RCC 7860 (cell line): ENCODE results near the gene IQCM.
A peak's percentile ranks its signal among the peaks of the same experiment; 100 is the strongest.

Source experiments
- DNase-seq: peaks from one replicate; pipeline ENCODE4 v3.0.0-alpha.2; 2015; ENCODE audit warnings: low spot score
- FAIRE-seq: peaks from 2 replicates; lab custom pipeline; 2012; peaks lifted over from hg19 to GRCh38; lab: Jason Lieb, UNC

Gene IQCM

GRCh38 chr4:149713031-149713430 lies 102.6 kb downstream of the IQCM start:
- FAIRE-seq (no peak), DNase-seq (no peak)

- DNase-seq (no peak), FAIRE-seq (no peak)
Observed at GRCh38 chr4:149711593-149712365, 103.9 kb downstream of the IQCM start.

- FAIRE-seq: no peak
Observed at GRCh38 chr4:149709640-149710039, 106.0 kb downstream of the IQCM start.

GRCh38 chr4:149708513-149709130 lies 107.0 kb downstream of the IQCM start:
- FAIRE-seq (no peak), DNase-seq (no peak)

More at GRCh38 chr4:149709640-149710039, 106.0 kb downstream of the IQCM start:
- DNase-seq: no peak

GRCh38 chr4:149707862-149708261 lies 107.8 kb downstream of the IQCM start:
- FAIRE-seq (no peak), DNase-seq (no peak)

GRCh38 chr4:149706942-149707341 lies 108.7 kb downstream of the IQCM start:
- FAIRE-seq (no peak), DNase-seq (no peak)

GRCh38 chr4:149702414-149703293 lies 113.0 kb downstream of the IQCM start:
- DNase-seq (no peak), FAIRE-seq (no peak)

- FAIRE-seq (no peak), DNase-seq (no peak)
Observed at GRCh38 chr4:149701435-149702156, 114.0 kb downstream of the IQCM start.

- no peak for DNase-seq
- FAIRE-seq: no peak
Observed at GRCh38 chr4:149700272-149700671, 115.4 kb downstream of the IQCM start.

GRCh38 chr4:149699642-149700041 lies 116.0 kb downstream of the IQCM start:
- FAIRE-seq (no peak), DNase-seq (no peak)

- DNase-seq (no peak), FAIRE-seq (no peak)
Observed at GRCh38 chr4:149690726-149691125, 124.9 kb downstream of the IQCM start.

GRCh38 chr4:149684516-149684915 lies 131.1 kb downstream of the IQCM start:
- FAIRE-seq: no peak
- DNase-seq: no peak

- DNase-seq (no peak), FAIRE-seq (no peak)
Observed at GRCh38 chr4:149676076-149676475, 139.6 kb downstream of the IQCM start.

GRCh38 chr4:149645790-149646189 lies 169.9 kb downstream of the IQCM start:
- no peak for DNase-seq
- FAIRE-seq: no peak

GRCh38 chr4:149638073-149638472 lies 177.6 kb downstream of the IQCM start:
- DNase-seq (no peak), FAIRE-seq (no peak)

GRCh38 chr4:149634368-149634767 lies 181.3 kb downstream of the IQCM start:
- FAIRE-seq (no peak), DNase-seq (no peak)

GRCh38 chr4:149631629-149632028 lies 184.0 kb downstream of the IQCM start:
- FAIRE-seq: no peak
- no peak for DNase-seq

- DNase-seq (no peak), FAIRE-seq (no peak)
Observed at GRCh38 chr4:149630064-149630463, 185.6 kb downstream of the IQCM start.

GRCh38 chr4:149605601-149606378 lies 209.9 kb downstream of the IQCM start:
- FAIRE-seq (no peak), DNase-seq (peak; percentile 37)

GRCh38 chr4:149604827-149605226 lies 210.8 kb downstream of the IQCM start:
- FAIRE-seq (no peak), DNase-seq (no peak)
